ENCODE measurements around the gene MPRIP.

Gene MPRIP

GRCh38 chr17:17028059-17028877, 14.0 kb upstream of the MPRIP start:
- no peak for DNase-seq (ENCODE audit: low spot score)

GRCh38 chr17:17028878-17029535, 13.2 kb upstream of the MPRIP start:
- no peak for DNase-seq (ENCODE audit: low spot score)

- DNase-seq (ENCODE audit: low spot score), result no peak
Measured at GRCh38 chr17:17029938-17030337, 12.3 kb upstream of the MPRIP start.

GRCh38 chr17:17030515-17031211, 11.6 kb upstream of the MPRIP start:
- DNase-seq (ENCODE audit: low spot score), result peak; percentile 63

GRCh38 chr17:17032131-17032692, 10.0 kb upstream of the MPRIP start:
- peak; percentile 87 for DNase-seq (ENCODE audit: low spot score)

- no peak for DNase-seq (ENCODE audit: low spot score)
Measured at GRCh38 chr17:17033466-17033865, 8.8 kb upstream of the MPRIP start.

- DNase-seq (ENCODE audit: low spot score), result no peak
Measured at GRCh38 chr17:17034026-17034425, 8.2 kb upstream of the MPRIP start.

GRCh38 chr17:17034496-17035075, 7.7 kb upstream of the MPRIP start:
- DNase-seq (ENCODE audit: low spot score), result no peak

- DNase-seq (ENCODE audit: low spot score), result no peak
Measured at GRCh38 chr17:17035490-17035889, 6.8 kb upstream of the MPRIP start.

GRCh38 chr17:17035920-17036523, 6.2 kb upstream of the MPRIP start:
- no peak for DNase-seq (ENCODE audit: low spot score)

GRCh38 chr17:17036524-17036998, 5.7 kb upstream of the MPRIP start:
- peak; percentile 60 for DNase-seq (ENCODE audit: low spot score)

GRCh38 chr17:17039911-17040310, 2.3 kb upstream of the MPRIP start:
- no peak for DNase-seq (ENCODE audit: low spot score)

- DNase-seq (ENCODE audit: low spot score), result peak; percentile 82
Measured at GRCh38 chr17:17041018-17041521, 1.2 kb upstream of the MPRIP start.

- peak; percentile 99 for DNase-seq (ENCODE audit: low spot score)
Measured at GRCh38 chr17:17041571-17042383, 480 bp upstream of the MPRIP start.

- DNase-seq (ENCODE audit: low spot score), result no peak
Measured at GRCh38 chr17:17042851-17043460, 699 bp downstream of the MPRIP start.

- DNase-seq (ENCODE audit: low spot score), result no peak
Measured at GRCh38 chr17:17043461-17044271, 1.4 kb downstream of the MPRIP start.

GRCh38 chr17:17044846-17045561, 2.7 kb downstream of the MPRIP start:
- peak; percentile 61 for DNase-seq (ENCODE audit: low spot score)

- no peak for DNase-seq (ENCODE audit: low spot score)
Measured at GRCh38 chr17:17048106-17048505, 5.8 kb downstream of the MPRIP start.

All from Ammon's horn (tissue), 1 donor.